Fibroblast of lung (primary cell): ENCODE results near the gene FOXF2.

Experiments
- EZH2 ChIP-seq: IDR thresholded peaks from 2 replicates; pipeline ENCODE4 v1.5.1; 2012; ENCODE audit warnings: low read length, control low read depth, mild to moderate bottlenecking; ENCODE audit errors: missing control alignments
- TF ChIP-seq, protein P1 (sequence below), 2 donors: IDR thresholded peaks in 1 of 2; conservative IDR thresholded peaks in 1 of 2; 1 replicate in 1 of 2; 2 replicates in 1 of 2; pipeline ENCODE4 v1.5.1; 2011 to 2012; ENCODE audit warnings: low read length in 2 of 2, control low read depth in 1 of 2, inconsistent platforms in 1 of 2, low read depth in 1 of 2, mild to moderate bottlenecking in 1 of 2

DNA sequence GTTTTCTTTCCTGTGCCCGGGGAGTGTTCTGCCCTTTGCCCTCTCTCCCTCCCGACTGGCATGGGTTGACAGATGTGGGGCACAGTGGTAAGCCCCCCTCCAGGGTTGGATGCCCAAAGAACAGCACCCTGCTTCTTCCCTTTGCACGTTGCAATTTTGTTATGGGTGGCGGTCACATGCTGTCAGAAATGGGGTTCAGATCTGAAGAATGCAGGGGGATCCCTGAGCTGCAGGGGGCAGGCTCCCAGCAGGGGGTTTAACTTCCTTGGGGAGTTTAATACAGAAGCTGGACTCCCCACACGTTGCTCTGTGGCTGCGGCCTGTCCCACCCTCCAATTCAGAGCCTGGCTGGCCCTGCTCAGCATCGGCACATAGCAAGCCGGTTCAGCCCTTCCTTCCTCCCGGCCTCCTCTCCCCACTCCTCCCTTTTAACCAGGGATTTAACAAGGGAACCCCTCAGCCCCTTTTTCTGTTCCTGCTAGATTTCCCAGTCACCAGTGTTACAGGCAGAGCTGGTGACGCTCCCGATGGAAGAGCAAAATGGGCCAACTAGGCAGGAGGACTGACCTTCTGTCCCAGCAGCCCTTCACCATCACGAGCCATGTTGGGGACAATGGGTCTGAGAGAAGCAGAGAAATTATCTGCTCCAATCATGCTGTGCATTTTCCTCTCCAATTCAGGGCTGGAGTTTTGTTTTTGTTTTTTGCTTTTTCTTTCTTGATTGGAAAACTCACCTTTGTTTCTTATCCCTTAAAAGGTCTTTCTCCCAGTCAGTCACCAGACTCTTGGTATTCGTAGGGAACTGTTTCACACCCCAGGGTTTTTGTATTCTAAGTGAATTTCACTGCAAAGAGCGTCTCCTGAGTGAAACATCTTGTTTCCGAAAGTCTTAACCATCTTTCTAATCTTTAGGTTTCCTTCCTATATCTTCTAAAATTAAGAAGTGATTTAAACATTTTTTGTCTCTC, 6.8 kb downstream of the FOXF2 start:
- TF ChIP-seq EZH2 = no peak
- TF ChIP-seq, protein P1, sequence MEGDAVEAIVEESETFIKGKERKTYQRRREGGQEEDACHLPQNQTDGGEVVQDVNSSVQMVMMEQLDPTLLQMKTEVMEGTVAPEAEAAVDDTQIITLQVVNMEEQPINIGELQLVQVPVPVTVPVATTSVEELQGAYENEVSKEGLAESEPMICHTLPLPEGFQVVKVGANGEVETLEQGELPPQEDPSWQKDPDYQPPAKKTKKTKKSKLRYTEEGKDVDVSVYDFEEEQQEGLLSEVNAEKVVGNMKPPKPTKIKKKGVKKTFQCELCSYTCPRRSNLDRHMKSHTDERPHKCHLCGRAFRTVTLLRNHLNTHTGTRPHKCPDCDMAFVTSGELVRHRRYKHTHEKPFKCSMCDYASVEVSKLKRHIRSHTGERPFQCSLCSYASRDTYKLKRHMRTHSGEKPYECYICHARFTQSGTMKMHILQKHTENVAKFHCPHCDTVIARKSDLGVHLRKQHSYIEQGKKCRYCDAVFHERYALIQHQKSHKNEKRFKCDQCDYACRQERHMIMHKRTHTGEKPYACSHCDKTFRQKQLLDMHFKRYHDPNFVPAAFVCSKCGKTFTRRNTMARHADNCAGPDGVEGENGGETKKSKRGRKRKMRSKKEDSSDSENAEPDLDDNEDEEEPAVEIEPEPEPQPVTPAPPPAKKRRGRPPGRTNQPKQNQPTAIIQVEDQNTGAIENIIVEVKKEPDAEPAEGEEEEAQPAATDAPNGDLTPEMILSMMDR (conservative IDR thresholded peaks at IDR 0.05 in 1 of 2, IDR thresholded peaks at IDR 0.05 in 1 of 2; ENCODE audit: low read depth in 1 of 2, low read length in 2 of 2) = no peak
